Endothelial cell of umbilical vein (primary cell): ENCODE measurements around the gene TESK1. TPM values are rescaled to one million over a fixed set of nuclear protein-coding genes. Genes with fewer than 3 reads are reported as not detected.
"Not testable (repeated sequence)": the region's sequence is repeated elsewhere in the genome, so short reads cannot be mapped to it uniquely, and the experiment has no call there.

Experiments
- BruUV-seq: library from RNA; stranded (reverse); fragments of 400-500 nt; replicated peaks from 2 replicates; lab custom pipeline; 2021; lab: Mats Ljungman, UMichigan
- CTCF ChIA-PET: fragments of 300-600, 350-600 bp; sonication (Branson Sonifier 250); formaldehyde crosslinking; loops from one replicate; lab custom pipeline; 2021; ENCODE audit warnings: antibody characterized with exemption, inconsistent platforms; lab: Charles Lee
- POLR2A ChIA-PET: fragments of 300-600, 350-600 bp; sonication (Branson Sonifier 250); formaldehyde crosslinking; loops from one replicate; lab custom pipeline; 2021; ENCODE audit warnings: antibody characterized with exemption, inconsistent platforms; lab: Charles Lee
- DNase-seq: peaks from one replicate; pipeline ENCODE4 v3.0.0-alpha.2; 2011; ENCODE audit warnings: low read depth, low spot score
- FAIRE-seq: peaks from 2 replicates; lab custom pipeline; 2011; peaks lifted over from hg19 to GRCh38; lab: Jason Lieb, UNC
- H2AFZ ChIP-seq: 2 replicates; pipeline ENCODE4 v1.6.0; 2012; ENCODE audit warnings: low read depth, low read length, control low read depth, inconsistent platforms
- H3K27ac ChIP-seq: 2 replicates; pipeline ENCODE4 v1.5.1; 2011; ENCODE audit warnings: low read depth, mild to moderate bottlenecking, control low read depth, low read length, moderate library complexity; ENCODE audit not compliant: insufficient read depth
- H3K27me3 ChIP-seq, 2 experiments: 2 replicates each; pipeline versions ENCODE4 v1.6.0 to v1.6.1; 2011; ENCODE audit warnings: low read length in 2 of 2, mixed read lengths in 1 of 2; ENCODE audit not compliant: control insufficient read depth in 2 of 2, insufficient read depth in 2 of 2
- H3K36me3 ChIP-seq, 2 experiments: 2 replicates in 1 of 2; 3 replicates in 1 of 2; pipeline ENCODE4 v1.5.1; 2011; ENCODE audit warnings: low read length in 2 of 2, mild to moderate bottlenecking in 1 of 2, moderate library complexity in 1 of 2; ENCODE audit not compliant: control insufficient read depth in 2 of 2, insufficient read depth in 2 of 2; ENCODE audit errors: extremely low read depth in 1 of 2
- H3K4me1 ChIP-seq: 3 replicates; pipeline ENCODE4 v1.5.1; 2011; ENCODE audit warnings: mild to moderate bottlenecking, low read length; ENCODE audit not compliant: control insufficient read depth, insufficient read depth; ENCODE audit errors: extremely low read depth
- H3K4me2 ChIP-seq: 2 replicates; pipeline ENCODE4 v1.6.1; 2011; ENCODE audit warnings: low read length, control low read depth, mixed read lengths; ENCODE audit not compliant: insufficient read depth
- H3K4me3 ChIP-seq, 3 experiments: fragments of 200-600 bp in 1 of 3; sonication (generic), shearing (Covaris generic) in 1 of 3; replicated peaks in 1 of 3; 2 replicates each; pipeline ENCODE4 v1.5.1; 2011 to 2016; ENCODE audit warnings: control low read depth in 3 of 3, low read length in 3 of 3, mild to moderate bottlenecking in 2 of 3, inconsistent platforms in 1 of 3, low read depth in 1 of 3, moderate library complexity in 1 of 3; ENCODE audit not compliant: insufficient read depth in 1 of 3
- H3K79me2 ChIP-seq: 2 replicates; pipeline ENCODE4 v1.6.0; 2012; ENCODE audit warnings: low read length, inconsistent platforms; ENCODE audit not compliant: control insufficient read depth, insufficient read depth
- H3K9ac ChIP-seq: replicated peaks from 2 replicates; pipeline ENCODE3; 2011; ENCODE audit warnings: low read length, control low read depth; ENCODE audit not compliant: insufficient read depth; ENCODE audit errors: extremely low read depth
- H3K9me1 ChIP-seq: replicated peaks from 3 replicates; pipeline ENCODE4 v1.6.0; 2011; ENCODE audit warnings: mild to moderate bottlenecking, low read length; ENCODE audit not compliant: control insufficient read depth, insufficient read depth; ENCODE audit errors: extremely low read depth
- H3K9me3 ChIP-seq: replicated peaks from 2 replicates; pipeline ENCODE4 v1.5.1; 2012; ENCODE audit warnings: low read length, inconsistent platforms; ENCODE audit not compliant: control insufficient read depth, insufficient read depth
- H4K20me1 ChIP-seq: replicated peaks from 2 replicates; pipeline ENCODE3; 2011; ENCODE audit warnings: mild to moderate bottlenecking, low read length; ENCODE audit not compliant: control insufficient read depth, insufficient read depth; ENCODE audit errors: extremely low read depth
- dilution Hi-C: fragments of 300-500 bp; cut with MboI; formaldehyde crosslinking; loops from one replicate; pipeline ENCODE4 v1.15.0; 2019; ENCODE audit warnings: low sequenced_read_pairs; ENCODE audit not compliant: extremely low pct_ligation_motif_present
- intact Hi-C: fragments of 100-400 bp; cut with micrococcal nuclease; formaldehyde crosslinking; loops from one replicate; pipeline ENCODE4 v1.10.0; 2022
- polyA plus RNA-seq, 4 experiments: library from polyadenylated mRNA; depleted of rRNA in 3 of 4; stranded (reverse) in 3 of 4; unstranded in 1 of 4; fragments of >200 nt; gene quantifications; 2 replicates each; pipeline versions ENCODE4 v1.2.1 to v1.2.3, GENCODE V29; 2011 to 2012; ENCODE audit warnings: missing spikeins in 1 of 4
- total RNA-seq: library from RNA; stranded (reverse); gene quantifications from 2 replicates; pipeline ENCODE4 v1.2.3, GENCODE V29; 2021

The TESK1 gene
- total and polyA plus RNA-seq, 2 donors (not counting 3 experiments of a cell fraction or from before 2014, with no cell fraction given) = 25.3 to 26.4 TPM

GRCh38 chr9:35638751-35639150 lies 33.7 kb downstream of the TESK1 start:
- not testable (repeated sequence) for FAIRE-seq

GRCh38 chr9:35639225-35639624 lies 34.2 kb downstream of the TESK1 start:
- H3K9ac ChIP-seq, H2AFZ ChIP-seq, H3K9me1 ChIP-seq, H3K27me3 ChIP-seq, POLR2A ChIA-PET, H3K9me3 ChIP-seq, DNase-seq, BruUV-seq, intact Hi-C loops, H4K20me1 ChIP-seq, H3K4me2 ChIP-seq, FAIRE-seq, H3K79me2 ChIP-seq, H3K36me3 ChIP-seq, dilution Hi-C loops, H3K4me1 ChIP-seq, H3K27ac ChIP-seq, H3K4me3 ChIP-seq: not testable (repeated sequence)
- CTCF ChIA-PET = interaction anchor here (1.3 to 1.6 kb wide), 2 partner anchors 28 to 35 kb away, joined by 3 to 4 read pairs; no protein-coding TSS in a partner anchor

More at GRCh38 chr9:35638751-35639150, 33.7 kb downstream of the TESK1 start:
- intact Hi-C loops, H3K4me3 ChIP-seq, H3K27ac ChIP-seq, H3K36me3 ChIP-seq, DNase-seq, H3K4me2 ChIP-seq, H2AFZ ChIP-seq, H3K79me2 ChIP-seq, POLR2A ChIA-PET, H3K27me3 ChIP-seq, H3K9ac ChIP-seq, H3K9me3 ChIP-seq, H3K4me1 ChIP-seq, BruUV-seq, H4K20me1 ChIP-seq, dilution Hi-C loops, H3K9me1 ChIP-seq: not testable (repeated sequence)
- CTCF ChIA-PET = interaction anchor here (0.6 kb wide), 1 partner anchor 245 kb away, joined by 4 read pairs; no protein-coding TSS in a partner anchor
